Colon (tissue), 2 donors: Measurements from ENCODE around the gene SRD5A1.
"Not testable (repeated sequence)": the region's sequence is repeated elsewhere in the genome, so short reads cannot be mapped to it uniquely, and the experiment has no call there.

Experiments used
- FAIRE-seq: peaks from 2 replicates; lab custom pipeline; 2012; peaks lifted over from hg19 to GRCh38; lab: Jason Lieb, UNC
- donor health status: control.
- donor health status: control.

Gene SRD5A1

GRCh38 chr5:6645571-6646362, 12.5 kb downstream of the SRD5A1 start:
- not testable (repeated sequence) for FAIRE-seq

- FAIRE-seq: no peak
Measured at GRCh38 chr5:6649186-6649585, 15.9 kb downstream of the SRD5A1 start.

DNA sequence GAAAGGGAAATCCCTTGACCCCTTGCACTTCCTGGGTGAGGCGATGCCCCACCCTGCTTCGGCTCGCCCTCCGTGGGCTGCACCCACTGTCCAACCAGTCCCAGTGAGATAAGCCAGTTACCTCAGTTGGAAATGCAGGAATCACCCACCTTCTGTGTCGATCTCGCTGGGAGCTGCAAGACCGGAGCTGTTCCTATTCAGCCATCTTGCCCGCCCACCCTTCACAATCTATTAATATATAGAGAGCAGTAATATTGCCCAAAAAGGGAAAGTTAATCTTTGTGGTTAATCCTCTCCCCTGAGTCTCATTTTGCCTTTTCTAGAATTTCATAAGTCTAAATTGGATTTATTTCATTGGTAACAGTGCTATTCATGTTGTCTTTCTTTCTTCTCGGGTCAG, 16.4 kb downstream of the SRD5A1 start:
- FAIRE-seq: no peak

DNA sequence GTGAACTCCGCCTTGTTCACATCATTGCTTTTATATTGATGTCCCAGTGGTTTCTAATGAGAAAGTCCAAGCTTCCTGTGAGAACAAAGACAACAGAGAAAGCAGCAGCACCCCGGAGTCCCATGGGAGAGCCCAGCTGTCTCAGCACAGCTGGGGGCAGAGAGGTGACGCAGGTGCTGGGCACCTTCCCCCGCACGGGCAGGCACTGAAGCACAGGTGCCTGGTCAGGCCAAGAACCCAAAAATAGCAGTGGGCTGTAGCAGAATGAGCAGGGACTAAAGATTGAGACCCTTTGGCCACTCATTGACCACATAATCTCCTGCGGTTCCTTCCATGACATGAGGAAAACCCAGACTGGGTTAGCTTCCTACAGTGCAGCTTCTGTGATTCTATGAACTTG, 18.8 kb downstream of the SRD5A1 start:
- FAIRE-seq: no peak

GRCh38 chr5:6655432-6655831, 22.2 kb downstream of the SRD5A1 start:
- FAIRE-seq: no peak

- no peak for FAIRE-seq
Measured at GRCh38 chr5:6656680-6657079, 23.4 kb downstream of the SRD5A1 start.

DNA sequence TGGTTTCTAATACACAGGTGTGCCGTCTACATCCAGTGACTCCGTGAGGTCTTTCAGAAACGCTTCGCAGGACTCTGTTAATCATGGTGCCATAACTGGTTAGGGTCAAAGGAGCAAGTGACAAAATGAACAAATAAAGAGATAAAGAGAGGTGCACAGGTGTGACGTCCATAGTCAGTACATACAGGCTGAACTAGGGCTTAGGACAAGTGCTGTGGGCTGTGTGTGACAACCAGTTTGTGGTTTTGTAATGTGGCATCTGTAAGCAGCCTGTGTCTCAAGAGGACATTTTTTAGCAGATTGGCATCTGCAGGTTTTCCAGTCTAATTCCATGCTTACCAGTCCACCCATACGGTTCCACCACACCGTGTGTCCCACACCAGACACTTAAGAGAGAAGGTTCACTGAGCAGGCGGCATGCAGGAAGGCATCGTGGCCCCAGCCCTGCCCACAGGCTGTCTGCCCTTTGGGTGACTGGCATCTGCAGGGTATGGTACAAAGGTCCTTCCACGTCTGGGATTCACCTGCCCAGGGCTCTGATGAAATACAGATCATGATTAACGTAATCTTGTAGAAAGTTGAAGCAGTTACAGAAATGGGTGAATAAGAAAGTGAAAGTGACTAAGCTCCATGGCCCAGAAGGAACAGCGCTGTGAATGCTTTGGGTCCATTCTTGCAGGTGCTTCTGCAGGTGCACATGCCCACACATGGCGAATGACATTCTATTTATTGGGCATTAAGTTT, 26.9 kb downstream of the SRD5A1 start:
- FAIRE-seq: no peak

GRCh38 chr5:6660688-6661087, 27.4 kb downstream of the SRD5A1 start:
- FAIRE-seq: no peak

GRCh38 chr5:6666762-6667161, 33.5 kb downstream of the SRD5A1 start:
- no peak for FAIRE-seq

DNA sequence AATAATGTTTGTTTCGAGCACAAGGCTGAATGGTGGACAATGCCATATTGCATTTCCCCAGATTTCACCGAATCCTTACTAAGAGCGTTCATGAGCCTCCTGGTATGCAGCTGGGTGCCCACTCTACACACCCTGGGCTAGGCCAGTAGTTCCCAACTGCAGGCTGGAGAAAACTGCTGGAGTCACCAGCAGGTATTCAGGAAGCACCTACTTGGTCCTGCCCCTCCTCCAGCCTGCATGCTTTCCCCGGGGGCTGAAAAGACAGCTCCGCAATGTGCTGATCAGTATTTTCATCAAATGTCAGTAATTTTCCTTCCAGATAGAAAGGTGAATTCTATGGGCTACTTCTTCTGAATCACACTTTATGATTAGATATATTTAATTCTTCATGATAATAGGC, 34.4 kb downstream of the SRD5A1 start:
- FAIRE-seq: no peak

DNA sequence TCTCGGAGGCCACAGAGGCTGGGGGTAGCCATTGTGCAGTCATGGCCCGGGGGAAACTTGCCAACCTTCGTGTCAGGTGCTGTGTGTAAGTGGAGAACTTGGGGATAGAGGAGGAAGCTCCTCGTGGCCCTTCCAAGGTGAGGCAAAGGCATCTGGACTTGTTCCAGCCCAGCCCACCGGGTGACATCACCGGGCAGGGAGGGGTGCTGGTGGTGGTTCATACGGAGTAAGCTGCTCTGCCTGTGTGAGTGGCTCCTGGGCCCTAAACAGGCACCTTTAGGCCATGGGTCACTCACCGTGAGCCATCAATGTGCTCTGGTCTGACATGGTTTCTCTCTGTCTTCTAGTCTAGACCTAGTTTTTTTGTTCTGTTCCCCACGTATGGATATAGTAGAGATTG, 35.5 kb downstream of the SRD5A1 start:
- FAIRE-seq: not testable (repeated sequence)

DNA sequence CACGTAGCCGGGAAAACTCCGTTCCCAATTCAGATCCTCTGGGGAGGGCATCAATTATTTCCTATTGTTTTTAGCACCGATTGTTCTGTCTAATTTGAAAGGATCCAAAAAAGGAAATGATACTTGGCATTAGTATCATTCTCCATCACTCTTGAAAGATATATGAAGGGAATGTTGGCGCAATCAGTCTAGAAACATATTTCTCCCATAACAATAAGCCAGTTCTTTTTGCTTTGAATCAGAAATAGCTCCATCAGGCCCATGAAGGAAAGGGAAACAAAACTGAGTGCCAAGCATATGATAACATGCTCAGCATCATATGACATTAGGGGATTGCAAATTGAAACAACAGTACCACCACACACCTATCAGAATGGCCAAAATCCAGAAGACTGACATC, 39.8 kb downstream of the SRD5A1 start:
- FAIRE-seq: no peak

DNA sequence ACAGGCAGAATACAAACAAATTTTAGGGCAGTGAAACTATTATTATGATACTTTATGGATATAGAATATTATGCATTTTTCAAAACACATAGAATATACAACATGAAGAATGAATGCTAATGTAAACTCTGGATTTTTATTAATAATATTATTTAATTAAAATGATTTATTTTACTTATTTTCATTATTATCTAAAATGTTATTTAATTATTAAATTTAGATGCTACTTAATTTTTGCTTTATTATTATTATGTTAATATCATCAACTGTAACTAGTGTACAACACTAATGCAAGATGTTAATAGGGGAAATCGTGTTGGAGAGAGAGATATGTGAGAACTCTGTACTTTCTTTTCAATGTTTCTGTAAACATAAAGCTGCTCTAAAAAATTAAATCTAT, 40.7 kb downstream of the SRD5A1 start:
- no peak for FAIRE-seq

- no peak for FAIRE-seq
Measured at GRCh38 chr5:6674421-6674820, 41.2 kb downstream of the SRD5A1 start.

DNA sequence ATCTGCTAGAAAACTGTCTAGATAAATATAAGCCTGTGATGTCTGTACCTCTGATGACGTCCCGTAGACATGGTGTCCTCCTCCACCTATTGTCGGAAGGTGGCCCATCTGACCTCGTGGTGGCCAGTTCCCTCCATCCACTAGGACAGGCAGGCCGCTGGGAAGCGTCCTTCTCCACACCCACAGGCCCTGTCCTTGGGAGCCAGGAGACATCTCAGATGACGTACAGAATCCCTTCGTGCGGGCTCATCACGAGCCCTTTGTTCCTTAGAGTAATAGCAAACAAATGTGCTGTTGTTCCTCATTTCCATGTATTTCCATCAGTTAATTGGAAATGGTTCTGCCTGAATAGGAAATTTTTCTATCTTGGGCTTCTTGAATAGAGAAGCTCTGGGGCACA, 41.6 kb downstream of the SRD5A1 start:
- no peak for FAIRE-seq

DNA sequence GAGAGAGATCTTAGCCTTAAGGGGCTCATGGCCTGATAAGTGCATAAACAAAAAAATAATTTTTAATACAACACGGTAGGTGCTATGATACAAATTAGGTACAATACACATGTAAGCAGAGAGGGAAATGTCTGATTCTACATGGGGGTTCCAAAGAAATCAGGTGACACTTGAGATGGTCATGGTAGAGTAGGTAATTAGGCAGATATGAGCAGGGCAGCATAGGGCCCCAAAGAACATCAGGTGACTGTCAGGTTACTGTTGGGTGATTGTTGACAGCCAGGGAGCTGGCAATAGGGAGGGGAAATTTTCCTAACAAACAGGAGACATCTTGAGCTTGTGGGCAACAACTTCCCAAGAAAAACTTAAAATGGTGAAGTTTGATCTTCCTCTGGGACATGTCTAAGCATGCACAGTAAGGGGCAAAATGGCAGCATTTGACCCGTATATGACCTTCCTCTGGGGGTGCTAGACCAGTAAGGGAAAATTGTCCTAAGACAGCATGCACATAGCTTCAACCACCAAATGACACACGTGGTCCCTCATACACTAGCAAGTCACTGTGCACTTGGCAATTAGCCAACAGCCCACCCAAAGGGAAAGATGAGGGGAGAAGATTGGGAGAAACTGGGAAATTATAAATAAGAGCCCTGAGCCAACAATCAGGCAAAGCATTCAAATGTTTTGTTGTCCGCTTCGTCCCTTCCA, 42.7 kb downstream of the SRD5A1 start:
- FAIRE-seq: no peak

GRCh38 chr5:6676702-6677101, 43.5 kb downstream of the SRD5A1 start:
- no peak for FAIRE-seq

DNA sequence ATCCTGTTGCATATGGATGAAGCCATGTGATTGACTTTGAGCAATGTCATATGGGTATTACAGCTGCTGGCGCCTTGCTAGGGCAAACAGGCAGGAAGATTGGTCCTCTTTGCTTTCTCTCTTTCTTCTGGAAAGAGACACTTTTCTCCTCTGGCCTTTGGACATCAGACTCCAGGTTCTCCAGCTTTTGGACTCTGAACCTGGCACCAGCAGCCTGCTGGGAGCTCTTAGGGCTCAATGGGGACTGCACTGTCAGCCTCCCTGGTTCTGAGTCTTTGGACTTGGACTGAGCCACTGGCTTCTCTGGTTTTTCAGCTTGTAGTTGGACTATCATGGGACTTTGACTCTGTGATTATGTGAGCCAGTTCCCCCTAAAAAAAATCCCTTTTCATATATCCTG, 45.1 kb downstream of the SRD5A1 start:
- no peak for FAIRE-seq

- FAIRE-seq: no peak
Measured at GRCh38 chr5:6680922-6681321, 47.7 kb downstream of the SRD5A1 start.

GRCh38 chr5:6681682-6682081, 48.4 kb downstream of the SRD5A1 start:
- no peak for FAIRE-seq

- no peak for FAIRE-seq
Measured at GRCh38 chr5:6682239-6682638, 49.0 kb downstream of the SRD5A1 start.

- no peak for FAIRE-seq
Measured at GRCh38 chr5:6683241-6683640, 50.0 kb downstream of the SRD5A1 start.

GRCh38 chr5:6684075-6684474, 50.8 kb downstream of the SRD5A1 start:
- FAIRE-seq: no peak
